OCI-LY1 (cell line): Measurements from ENCODE around the gene CCDC28A.

Experiments used
- H2AFZ ChIP-seq: fragments of 200-600 bp; sonication (generic), shearing (Covaris generic); 2 replicates; pipeline ENCODE4 v1.6.0; 2014; ENCODE audit warnings: antibody characterized with exemption, mild to moderate bottlenecking, low read length
- H3F3A ChIP-seq: fragments of 200-600 bp; sonication (generic), shearing (Covaris generic); 2 replicates; pipeline ENCODE4 v1.6.0; 2014; ENCODE audit warnings: mild to moderate bottlenecking, antibody characterized with exemption, low read length, moderate library complexity; ENCODE audit not compliant: insufficient read depth
- H3K27ac ChIP-seq: fragments of 200-600 bp; sonication (generic); 2 replicates; pipeline ENCODE4 v1.5.1; 2014; ENCODE audit warnings: low read length, mixed run types, mild to moderate bottlenecking, low read depth; ENCODE audit not compliant: poor library complexity, severe bottlenecking
- H3K27me3 ChIP-seq: fragments of 200-600 bp; sonication (generic); 2 replicates; pipeline ENCODE4 v1.6.0; 2014; ENCODE audit warnings: antibody characterized with exemption, mild to moderate bottlenecking, low read length, moderate library complexity; ENCODE audit not compliant: insufficient read depth
- H3K36me3 ChIP-seq: fragments of 200-600 bp; sonication (generic); 2 replicates; pipeline ENCODE4 v1.6.1; 2014; ENCODE audit warnings: mild to moderate bottlenecking, antibody characterized with exemption, low read length, moderate library complexity, mixed read lengths; ENCODE audit not compliant: insufficient read depth
- H3K4me1 ChIP-seq: fragments of 200-600 bp; sonication (generic); 2 replicates; pipeline ENCODE4 v1.5.1; 2014; ENCODE audit warnings: mild to moderate bottlenecking, low read length, moderate library complexity; ENCODE audit not compliant: insufficient read depth, severe bottlenecking
- H3K4me2 ChIP-seq: fragments of 200-600 bp; sonication (generic), shearing (Covaris generic); 2 replicates; pipeline ENCODE4 v1.6.1; 2014; ENCODE audit warnings: low read length
- H3K4me3 ChIP-seq: fragments of 200-600 bp; sonication (generic); 2 replicates; pipeline ENCODE4 v1.5.1; 2014; ENCODE audit warnings: low read length, low read depth, mild to moderate bottlenecking, mixed read lengths; ENCODE audit not compliant: poor library complexity, severe bottlenecking
- H3K79me2 ChIP-seq: fragments of 200-600 bp; shearing (Covaris generic); 2 replicates; pipeline ENCODE4 v1.6.1; 2016; ENCODE audit warnings: mixed run types, low read length, mixed read lengths; ENCODE audit not compliant: insufficient read depth
- H3K9ac ChIP-seq: fragments of 200-600 bp; sonication (generic), shearing (Covaris generic); 2 replicates; pipeline ENCODE4 v1.6.1; 2014; ENCODE audit warnings: mild to moderate bottlenecking, low read length, mixed read lengths
- H3K9me2 ChIP-seq: fragments of 200-600 bp; sonication (generic), shearing (Covaris generic); 2 replicates; pipeline ENCODE4 v1.6.1; 2014; ENCODE audit warnings: low read depth, mild to moderate bottlenecking, low read length, mixed read lengths
- H3K9me3 ChIP-seq: fragments of 200-600 bp; shearing (Covaris generic); 2 replicates; pipeline ENCODE4 v1.6.1; 2014; ENCODE audit warnings: low read length, mixed read lengths
- H4K20me1 ChIP-seq: fragments of 200-600 bp; sonication (generic), shearing (Covaris generic); 2 replicates; pipeline ENCODE4 v1.6.0; 2016; ENCODE audit warnings: mild to moderate bottlenecking, low read length; ENCODE audit not compliant: insufficient read depth
- EZH2 ChIP-seq: fragments of 200-600 bp; sonication (generic), shearing (Covaris generic); IDR thresholded peaks from 2 replicates; pipeline ENCODE4 v1.8.0; 2017; ENCODE audit warnings: borderline replicate concordance, mixed run types, mild to moderate bottlenecking, antibody characterized with exemption, low read length, moderate library complexity, mixed read lengths
- TF ChIP-seq, protein P1 (sequence below): fragments of 200-600 bp; sonication (generic), shearing (Covaris generic); IDR thresholded peaks from 2 replicates; pipeline ENCODE4 v1.5.1; 2017; ENCODE audit warnings: mild to moderate bottlenecking, antibody characterized with exemption, low read length, moderate library complexity, mixed read lengths

The CCDC28A gene

DNA sequence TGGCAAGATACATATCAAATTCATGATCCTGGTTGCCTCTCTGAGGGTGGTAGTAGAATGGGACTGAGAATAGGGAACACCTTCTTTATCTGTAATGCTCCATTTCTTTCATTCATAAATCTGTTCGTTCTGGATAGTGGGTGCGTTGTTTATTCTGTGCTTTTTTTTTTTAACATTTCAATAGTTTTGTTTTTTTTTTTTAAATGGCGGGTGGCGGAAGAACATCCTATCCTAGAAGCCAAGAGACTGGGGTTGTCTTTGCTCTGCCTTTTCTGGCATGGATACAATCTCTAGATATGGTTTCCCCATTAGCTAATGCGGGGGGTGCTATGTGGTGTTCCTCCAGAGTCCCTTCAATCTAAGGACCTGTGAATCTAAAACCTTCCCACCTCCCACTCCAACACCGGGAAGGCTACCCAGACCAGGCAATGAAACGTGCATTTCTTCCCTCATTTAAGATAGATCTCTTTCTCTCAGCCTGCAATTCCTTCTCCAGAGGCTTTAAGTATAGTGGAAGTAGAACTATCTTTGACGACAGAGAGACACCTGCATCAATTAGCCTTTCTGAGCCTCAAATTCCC is 883 bp upstream of the CCDC28A start:
- no peaks in the 10 kb centered on the region for H3F3A ChIP-seq
- H3K27me3 ChIP-seq: no peaks in the 10 kb centered on the region
- peaks cover 20% of the 10 kb centered on the region for H3K4me1 ChIP-seq
- H4K20me1 ChIP-seq: no peaks in the 10 kb centered on the region
- peak overlapping the region; percentile 92 for H3K27ac ChIP-seq
- H3K4me3 ChIP-seq: peak overlapping the region; percentile 95
- peak overlapping the region; percentile 87 for H3K9ac ChIP-seq
- TF ChIP-seq, protein P1, sequence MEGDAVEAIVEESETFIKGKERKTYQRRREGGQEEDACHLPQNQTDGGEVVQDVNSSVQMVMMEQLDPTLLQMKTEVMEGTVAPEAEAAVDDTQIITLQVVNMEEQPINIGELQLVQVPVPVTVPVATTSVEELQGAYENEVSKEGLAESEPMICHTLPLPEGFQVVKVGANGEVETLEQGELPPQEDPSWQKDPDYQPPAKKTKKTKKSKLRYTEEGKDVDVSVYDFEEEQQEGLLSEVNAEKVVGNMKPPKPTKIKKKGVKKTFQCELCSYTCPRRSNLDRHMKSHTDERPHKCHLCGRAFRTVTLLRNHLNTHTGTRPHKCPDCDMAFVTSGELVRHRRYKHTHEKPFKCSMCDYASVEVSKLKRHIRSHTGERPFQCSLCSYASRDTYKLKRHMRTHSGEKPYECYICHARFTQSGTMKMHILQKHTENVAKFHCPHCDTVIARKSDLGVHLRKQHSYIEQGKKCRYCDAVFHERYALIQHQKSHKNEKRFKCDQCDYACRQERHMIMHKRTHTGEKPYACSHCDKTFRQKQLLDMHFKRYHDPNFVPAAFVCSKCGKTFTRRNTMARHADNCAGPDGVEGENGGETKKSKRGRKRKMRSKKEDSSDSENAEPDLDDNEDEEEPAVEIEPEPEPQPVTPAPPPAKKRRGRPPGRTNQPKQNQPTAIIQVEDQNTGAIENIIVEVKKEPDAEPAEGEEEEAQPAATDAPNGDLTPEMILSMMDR: no peak
- H3K4me2 ChIP-seq: peak overlapping the region; percentile 79
- H3K36me3 ChIP-seq: no peaks in the 10 kb centered on the region
- peak overlapping the region; percentile 17; the same call in 1 of the 2 replicates for H2AFZ ChIP-seq
- H3K79me2 ChIP-seq: no peaks in the 10 kb centered on the region
- H3K9me3 ChIP-seq: no peaks in the 10 kb centered on the region
- no peaks in the 10 kb centered on the region for H3K9me2 ChIP-seq

DNA sequence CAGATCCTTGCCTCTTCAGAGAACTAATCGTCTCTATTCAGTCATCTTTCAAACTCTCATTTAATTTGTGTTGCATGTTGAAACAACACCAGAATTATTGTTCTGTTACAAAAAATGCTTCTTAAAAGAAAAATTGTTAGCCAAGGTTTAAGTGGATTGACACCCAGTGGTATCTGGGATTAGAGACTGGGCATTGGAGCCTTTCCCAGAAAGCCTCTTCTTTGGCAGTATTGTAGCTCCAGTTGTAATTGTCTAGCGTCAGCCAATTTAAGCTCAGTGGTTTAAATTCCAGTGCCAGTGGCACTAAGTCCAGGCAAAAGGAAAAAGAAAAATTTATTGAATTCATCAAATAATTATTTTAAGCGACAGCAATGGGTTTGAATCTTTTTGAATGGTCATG is 801 bp downstream of the CCDC28A start:
- Histone ChIP-seq H4K20me1 (no peaks in the 10 kb centered on the region), H3K9ac (peak overlapping the region; percentile 87), H3F3A (no peaks in the 10 kb centered on the region), H3K36me3 (no peaks in the 10 kb centered on the region), H3K27me3 (no peaks in the 10 kb centered on the region), H3K9me2 (no peaks in the 10 kb centered on the region), H3K4me3 (peak overlapping the region; percentile 95), H2AFZ (0 out of 2 replicates have a peak overlapping the region, but pooled peaks have one; percentile 58), H3K79me2 (no peaks in the 10 kb centered on the region), H3K9me3 (no peaks in the 10 kb centered on the region), H3K4me2 (peak overlapping the region; percentile 79), H3K4me1 (peaks cover 20% of the 10 kb centered on the region), H3K27ac (no peak overlapping the region)
- no peak for TF ChIP-seq EZH2
- TF ChIP-seq, protein P1: no peak

DNA sequence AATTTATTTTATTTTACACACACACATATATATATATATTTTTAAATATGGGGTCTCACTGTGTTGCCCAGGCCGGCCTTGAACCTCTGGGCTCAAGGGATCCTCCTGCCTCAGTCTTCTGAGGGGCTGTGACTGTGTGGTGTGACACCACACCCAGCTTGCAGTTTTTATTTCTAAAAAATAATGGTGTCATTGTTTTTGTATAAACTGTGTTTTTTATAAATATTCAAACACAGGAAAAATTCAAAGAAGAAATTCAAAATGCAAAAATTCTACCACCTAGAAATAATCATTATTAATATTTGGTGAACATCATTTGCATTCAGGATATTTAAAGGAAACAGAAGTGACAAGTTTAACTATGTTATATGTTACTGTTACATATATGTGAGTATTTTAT is 3.1 kb downstream of the CCDC28A start:
- H3F3A ChIP-seq: no peaks in the 10 kb centered on the region
- TF ChIP-seq EZH2: no peak
- TF ChIP-seq, protein P1: no peak

More for the DNA sequence above, 3.1 kb downstream of the CCDC28A start:
- H3K9me2 ChIP-seq: no peaks in the 10 kb centered on the region
- H3K9ac ChIP-seq: no peak overlapping the region
- peaks cover 20% of the 10 kb centered on the region for H3K4me1 ChIP-seq
- no peaks in the 10 kb centered on the region for H3K9me3 ChIP-seq
- no peaks in the 10 kb centered on the region for H3K27me3 ChIP-seq
- no peak overlapping the region for H3K4me3 ChIP-seq
- H3K27ac ChIP-seq: no peak overlapping the region
- H2AFZ ChIP-seq: no peak overlapping the region
- H3K36me3 ChIP-seq: 0 out of 2 replicates have a peak, but pooled peaks cover 1% of the 10 kb centered on the region
- H3K79me2 ChIP-seq: no peaks in the 10 kb centered on the region
- H3K4me2 ChIP-seq: no peak overlapping the region
- H4K20me1 ChIP-seq: no peaks in the 10 kb centered on the region
